Activated CD4-positive, alpha-beta memory T cell treated with anti-CD3 and anti-CD28 coated beads, Interleukin-2, amount 10 ng/mL, durations not matched to agents 7 days and 5 days (primary cell): Measurements from ENCODE around the gene RAC2. TPM values are rescaled to one million over a fixed set of nuclear protein-coding genes. Genes with fewer than 3 reads are reported as not detected.

ENCODE experiments used
- CTCF ChIA-PET: fragments of 350-600 bp; sonication (Branson Sonifier 250); formaldehyde crosslinking; loops from one replicate; lab custom pipeline; 2021; ENCODE audit warnings: antibody characterized with exemption, inconsistent platforms; lab: Charles Lee
- POLR2A ChIA-PET: fragments of 350-600 bp; sonication (Branson Sonifier 250); formaldehyde crosslinking; loops from one replicate; lab custom pipeline; 2021; ENCODE audit warnings: antibody characterized with exemption; lab: Charles Lee
- DNase-seq: peaks from one replicate; pipeline ENCODE4 v3.0.0-alpha.2; 2020
- H3K27ac Mint-ChIP-seq: one replicate; pipeline ENCODE4 v1.8.0; 2021; ENCODE audit warnings: mild to moderate bottlenecking, mixed read lengths
- H3K27me3 Mint-ChIP-seq: one replicate; pipeline ENCODE4 v1.8.0; 2021; ENCODE audit warnings: mixed read lengths
- H3K36me3 Mint-ChIP-seq: one replicate; pipeline ENCODE4 v1.8.0; 2021; ENCODE audit warnings: low read depth, mixed read lengths
- H3K4me1 Mint-ChIP-seq: one replicate; pipeline ENCODE4 v1.8.0; 2021; ENCODE audit warnings: mixed read lengths
- H3K4me3 Mint-ChIP-seq: one replicate; pipeline ENCODE4 v1.8.0; 2021; ENCODE audit warnings: mild to moderate bottlenecking, mixed read lengths
- H3K9me3 Mint-ChIP-seq: one replicate; pipeline ENCODE4 v1.8.0; 2021; ENCODE audit warnings: mixed read lengths
- total RNA-seq, 2 experiments: library from RNA; stranded (reverse); gene quantifications; one replicate each; pipeline ENCODE4 v1.2.3, GENCODE V29; 2021

The RAC2 gene
- total RNA-seq, 2 experiments from 2014 or later: 984 to 1,005 TPM

- Mint-ChIP-seq H3K4me3 (no peak overlapping the region), H3K4me1 (peaks cover 8% of the 10 kb centered on the region), H3K27me3 (peaks cover 17% of the 10 kb centered on the region), H3K9me3 (no peaks in the 10 kb centered on the region), H3K27ac (no peak overlapping the region), H3K36me3 (no peaks in the 10 kb centered on the region)
- no peak for DNase-seq
- POLR2A ChIA-PET: interaction anchor here (1.1 to 2.2 kb wide), 4 partner anchors 8 to 21 kb away, joined by 3 to 9 read pairs (median 4); partner anchors contain the start of gene C1QTNF6
- CTCF ChIA-PET: interaction anchor here (1.3 kb wide), 1 partner anchor 12 kb away, joined by 5 read pairs; no protein-coding TSS in a partner anchor
Observed at GRCh38 chr22:37178350-37179125, 65.5 kb downstream of the RAC2 start.

- ChIA-PET POLR2A (interaction anchor here (1.0 to 2.2 kb wide), 5 partner anchors 9 to 56 kb away, joined by 3 to 9 read pairs (median 3); partner anchors contain the start of gene C1QTNF6), CTCF (interaction anchor here (1.0 to 1.3 kb wide), 2 partner anchors 11 to 134 kb away, joined by 5 read pairs; no protein-coding TSS in a partner anchor)
- no peaks in the 10 kb centered on the region for H3K36me3 Mint-ChIP-seq
- peaks cover 17% of the 10 kb centered on the region for H3K27me3 Mint-ChIP-seq
- no peak overlapping the region for H3K4me3 Mint-ChIP-seq
- peaks cover 5% of the 10 kb centered on the region for H3K4me1 Mint-ChIP-seq
- DNase-seq: no peak
- H3K9me3 Mint-ChIP-seq: no peaks in the 10 kb centered on the region
- no peak overlapping the region for H3K27ac Mint-ChIP-seq
Observed at GRCh38 chr22:37177755-37178154, 66.3 kb downstream of the RAC2 start.

GRCh38 chr22:37177221-37177620 is 66.8 kb downstream of the RAC2 start:
- no peak overlapping the region for H3K27ac Mint-ChIP-seq

GRCh38 chr22:37176464-37177061 is 67.5 kb downstream of the RAC2 start:
- no peak overlapping the region for H3K4me3 Mint-ChIP-seq
- ChIA-PET POLR2A (interaction anchor here (1.3 to 2.2 kb wide), 3 partner anchors 10 to 18 kb away, joined by 3 to 9 read pairs (median 4); partner anchors contain the start of gene C1QTNF6), CTCF (interaction anchor here (1.0 kb wide), 1 partner anchor 132 kb away, joined by 5 read pairs; no protein-coding TSS in a partner anchor)
- H3K4me1 Mint-ChIP-seq: peaks cover 4% of the 10 kb centered on the region
- H3K27me3 Mint-ChIP-seq: peaks cover 17% of the 10 kb centered on the region
- no peak for DNase-seq
- H3K36me3 Mint-ChIP-seq: no peaks in the 10 kb centered on the region
- no peaks in the 10 kb centered on the region for H3K9me3 Mint-ChIP-seq
- no peak overlapping the region for H3K27ac Mint-ChIP-seq

More at GRCh38 chr22:37177221-37177620, 66.8 kb downstream of the RAC2 start:
- no peak for DNase-seq
- H3K9me3 Mint-ChIP-seq: no peaks in the 10 kb centered on the region
- H3K4me3 Mint-ChIP-seq: no peak overlapping the region
- peaks cover 5% of the 10 kb centered on the region for H3K4me1 Mint-ChIP-seq
- H3K27me3 Mint-ChIP-seq: peaks cover 17% of the 10 kb centered on the region
- ChIA-PET CTCF (interaction anchor here (1.0 to 1.3 kb wide), 2 partner anchors 11 to 133 kb away, joined by 5 read pairs; no protein-coding TSS in a partner anchor), POLR2A (interaction anchor here (1.0 to 2.2 kb wide), 5 partner anchors 10 to 55 kb away, joined by 3 to 9 read pairs (median 3); partner anchors contain the start of gene C1QTNF6)
- H3K36me3 Mint-ChIP-seq: no peaks in the 10 kb centered on the region

GRCh38 chr22:37175414-37176281 is 68.4 kb downstream of the RAC2 start:
- DNase-seq: no peak
- Mint-ChIP-seq H3K4me1 (peaks cover 4% of the 10 kb centered on the region), H3K27ac (no peak overlapping the region), H3K36me3 (no peaks in the 10 kb centered on the region), H3K4me3 (no peak overlapping the region), H3K9me3 (no peaks in the 10 kb centered on the region), H3K27me3 (peaks cover 17% of the 10 kb centered on the region)
- ChIA-PET POLR2A (interaction anchor here (0.7 kb wide), 1 partner anchor 49 kb away, joined by 3 read pairs; no protein-coding TSS in a partner anchor), CTCF (interaction anchor here (0.9 kb wide), 1 partner anchor 8 kb away, joined by 3 read pairs; no protein-coding TSS in a partner anchor)

Other genes with a start within 250 kb of the RAC2 start
- gene TST, start 224.8 kb downstream of the RAC2 start, total RNA-seq: 1 to 10 TPM; 7.2 to 8.3 TPM
- 10 to 100 TPM; 29.6 to 32.7 TPM for gene MPST, start 224.5 kb downstream of the RAC2 start, total RNA-seq
- 10 to 100 TPM; 34.5 to 36.3 TPM for gene KCTD17, start 192.5 kb downstream of the RAC2 start, total RNA-seq
- gene TMPRSS6, start 134.6 kb downstream of the RAC2 start, total RNA-seq: 10 to 100 TPM; 14.0 to 14.7 TPM
- gene IL2RB, start 94.4 kb downstream of the RAC2 start, total RNA-seq: 100 to 1,000 TPM; 320 to 323 TPM
- 10 to 100 TPM; 10.2 to 10.3 TPM for gene C1QTNF6, start 56.0 kb downstream of the RAC2 start, total RNA-seq
- gene SSTR3, start 31.8 kb downstream of the RAC2 start, total RNA-seq: 1 to 10 TPM; 3.4 to 3.9 TPM
- 100 to 1,000 TPM; 114 to 126 TPM for gene CYTH4, start 38.2 kb upstream of the RAC2 start, total RNA-seq
- gene ELFN2, start 183.2 kb upstream of the RAC2 start, total RNA-seq: under 1 TPM; 0.28 to 0.38 TPM
- gene MFNG, start 242.1 kb upstream of the RAC2 start, total RNA-seq: 100 to 1,000 TPM; 200 to 203 TPM